Coronary artery (tissue), 2 donors: ENCODE results near the gene SNX10.
A peak's percentile ranks its signal among the peaks of the same experiment; 100 is the strongest.

ENCODE experiments used
- DNase-seq: peaks from one replicate; pipeline ENCODE4 v3.0.0-alpha.2; 2017; ENCODE audit warnings: low spot score
- H3K27ac ChIP-seq, 2 donors: fragments of 200-600 bp; sonication (generic); one replicate each; pipeline ENCODE4 v1.5.1; 2016 to 2019
- H3K4me3 ChIP-seq: fragments of 200-600 bp; sonication (generic); 2 replicates; pipeline ENCODE4 v1.5.1; 2016; ENCODE audit warnings: mild to moderate bottlenecking, moderate library complexity
- CTCF ChIP-seq: fragments of 200-600 bp; sonication (generic); IDR thresholded peaks from one replicate; pipeline ENCODE4 v1.5.1; 2019; ENCODE audit warnings: antibody characterized with exemption

SNX10 gene

GRCh38 chr7:26365077-26365900 lies 73.6 kb downstream of the SNX10 start:
- DNase-seq: no peak

GRCh38 chr7:26365901-26366275 lies 74.2 kb downstream of the SNX10 start:
- H3K27ac ChIP-seq: no peak overlapping the region
- DNase-seq: no peak
- TF ChIP-seq CTCF: no peak
- H3K4me3 ChIP-seq: no peak overlapping the region

More at GRCh38 chr7:26365077-26365900, 73.6 kb downstream of the SNX10 start:
- Histone ChIP-seq H3K27ac (no peak overlapping the region), H3K4me3 (no peak overlapping the region)
- TF ChIP-seq CTCF: peak; percentile 54

GRCh38 chr7:26367219-26367711 lies 75.6 kb downstream of the SNX10 start:
- Histone ChIP-seq H3K27ac (no peak overlapping the region), H3K4me3 (no peak overlapping the region)
- TF ChIP-seq CTCF: no peak
- no peak for DNase-seq

GRCh38 chr7:26368542-26368941 lies 76.9 kb downstream of the SNX10 start:
- TF ChIP-seq CTCF: no peak
- no peak for DNase-seq
- H3K27ac ChIP-seq: no peak overlapping the region
- H3K4me3 ChIP-seq: no peak overlapping the region

- TF ChIP-seq CTCF: peak; percentile 52
- DNase-seq: no peak
- Histone ChIP-seq H3K4me3 (no peak overlapping the region), H3K27ac (no peak overlapping the region)
Observed at GRCh38 chr7:26369593-26369992, 77.9 kb downstream of the SNX10 start.

GRCh38 chr7:26370011-26370410 lies 78.3 kb downstream of the SNX10 start:
- Histone ChIP-seq H3K4me3 (no peak overlapping the region), H3K27ac (no peak overlapping the region)
- no peak for DNase-seq
- TF ChIP-seq CTCF: no peak

- DNase-seq: no peak
- Histone ChIP-seq H3K27ac (no peak overlapping the region), H3K4me3 (no peak overlapping the region)
- no peak for TF ChIP-seq CTCF
Observed at GRCh38 chr7:26372249-26372648, 80.6 kb downstream of the SNX10 start.
